Fibroblast of skin of right biceps (primary cell): ENCODE data around the gene RIOK1.
"Not testable (repeated sequence)": the region's sequence is repeated elsewhere in the genome, so short reads cannot be mapped to it uniquely, and the experiment has no call there.

Experiments
- DNase-seq: peaks from one replicate; pipeline ENCODE4 v3.0.0-alpha.2; 2013

The RIOK1 gene

GRCh38 chr6:7442467-7442866 is 52.9 kb downstream of the RIOK1 start:
- no peak for DNase-seq

GRCh38 chr6:7445101-7445500 is 55.5 kb downstream of the RIOK1 start:
- peak; percentile 88 for DNase-seq

- no peak for DNase-seq
These were observed 56.4 kb downstream of the RIOK1 start for GRCh38 chr6:7445885-7446461.

GRCh38 chr6:7446619-7447325 is 57.2 kb downstream of the RIOK1 start:
- peak; percentile 50 for DNase-seq

- no peak for DNase-seq
These were observed 58.6 kb downstream of the RIOK1 start for GRCh38 chr6:7448232-7448631.

GRCh38 chr6:7449018-7449417 is 59.4 kb downstream of the RIOK1 start:
- no peak for DNase-seq

- DNase-seq: no peak
These were observed 61.7 kb downstream of the RIOK1 start for GRCh38 chr6:7451326-7451725.

GRCh38 chr6:7452898-7453297 is 63.3 kb downstream of the RIOK1 start:
- DNase-seq: no peak

GRCh38 chr6:7454696-7455358 is 65.2 kb downstream of the RIOK1 start:
- DNase-seq: no peak

GRCh38 chr6:7456302-7456701 is 66.7 kb downstream of the RIOK1 start:
- not testable (repeated sequence) for DNase-seq

- peak; percentile 30 for DNase-seq
These were observed 71.8 kb downstream of the RIOK1 start for GRCh38 chr6:7461416-7461815.

GRCh38 chr6:7463785-7464184 is 74.2 kb downstream of the RIOK1 start:
- DNase-seq: peak; percentile 45

GRCh38 chr6:7467007-7467897 is 77.6 kb downstream of the RIOK1 start:
- DNase-seq: no peak
